ENCODE data around the gene PIP5K1B.

GRCh38 chr9:68744426-68744825, 39.4 kb downstream of the PIP5K1B start:
- no peak for TF ChIP-seq CTCF (conservative IDR thresholded peaks at IDR 0.05 in 1 of 2, IDR thresholded peaks at IDR 0.05 in 1 of 2; ENCODE audit: extremely low read depth in 1 of 2, insufficient read depth in 1 of 2, low read depth in 1 of 2, low read length in 2 of 2)
- TF ChIP-seq EZH2 (IDR thresholded peaks at IDR 0.05; ENCODE audit: borderline replicate concordance, low read length), result no peak

Data from mammary epithelial cell (primary cell).